ENCODE results near the gene SNAP23.
A peak's percentile ranks its signal among the peaks of the same experiment; 100 is the strongest.

Gene SNAP23

GRCh38 chr15:42495361-42496212, at the start of gene SNAP23:
Gene SNAP23 (plus strand): TSS chr15:42495634. CDS start chr15:42511847, 16,213 bp downstream.
- DNase-seq, result peak; percentile 84

GRCh38 chr15:42447599-42447998, 47.8 kb upstream of the SNAP23 start:
- DNase-seq, result no peak

GRCh38 chr15:42448281-42448680, 47.2 kb upstream of the SNAP23 start:
- no peak for DNase-seq

GRCh38 chr15:42449770-42450424, 45.5 kb upstream of the SNAP23 start:
- no peak for DNase-seq

GRCh38 chr15:42450425-42450790, 45.0 kb upstream of the SNAP23 start:
- DNase-seq, result no peak

GRCh38 chr15:42453826-42454225, 41.6 kb upstream of the SNAP23 start:
- no peak for DNase-seq

- DNase-seq, result no peak
These were observed 38.9 kb upstream of the SNAP23 start for GRCh38 chr15:42456531-42456930.

GRCh38 chr15:42456971-42457370, 38.5 kb upstream of the SNAP23 start:
- no peak for DNase-seq

GRCh38 chr15:42457445-42458442, 37.7 kb upstream of the SNAP23 start:
- no peak for DNase-seq

GRCh38 chr15:42461261-42461660, 34.2 kb upstream of the SNAP23 start:
- no peak for DNase-seq

- no peak for DNase-seq
These were observed 29.7 kb upstream of the SNAP23 start for GRCh38 chr15:42465520-42466259.

GRCh38 chr15:42471002-42471401, 24.4 kb upstream of the SNAP23 start:
- DNase-seq, result no peak

- DNase-seq, result no peak
These were observed 20.6 kb upstream of the SNAP23 start for GRCh38 chr15:42474827-42475226.

- DNase-seq, result no peak
These were observed 12.7 kb upstream of the SNAP23 start for GRCh38 chr15:42482701-42483100.

- no peak for DNase-seq
These were observed 11.8 kb upstream of the SNAP23 start for GRCh38 chr15:42483677-42484076.

GRCh38 chr15:42490291-42490670, 5.2 kb upstream of the SNAP23 start:
- DNase-seq, result no peak

- DNase-seq, result peak; percentile 87
These were observed 4.5 kb upstream of the SNAP23 start, which contains the start of gene ZNF106 for GRCh38 chr15:42490671-42491538. Gene ZNF106 (minus strand): TSS chr15:42491141. CDS start chr15:42472289, 18,852 bp downstream.

- no peak for DNase-seq
These were observed 3.8 kb upstream of the SNAP23 start for GRCh38 chr15:42491539-42492225.

GRCh38 chr15:42493679-42494078, 1.8 kb upstream of the SNAP23 start:
- DNase-seq, result no peak

- peak; percentile 37 for DNase-seq
These were observed 455 bp upstream of the SNAP23 start for GRCh38 chr15:42494998-42495360.
